Liver (tissue), 9 donors: Measurements from ENCODE around the gene KCNMA1. TPM values are rescaled to one million over a fixed set of nuclear protein-coding genes. Genes with fewer than 3 reads are reported as not detected.
A peak's percentile ranks its signal among the peaks of the same experiment; 100 is the strongest.

Experiments
- DNase-seq: peaks from one replicate; pipeline ENCODE4 v3.0.0-alpha.2; 2017; ENCODE audit warnings: low spot score
- H3K27ac ChIP-seq, 2 donors: one replicate each; pipeline ENCODE4 v1.7.0; 2013; ENCODE audit warnings: inconsistent platforms in 2 of 2, low read length in 2 of 2, control low read depth in 1 of 2, low read depth in 1 of 2, mild to moderate bottlenecking in 1 of 2
- H3K27me3 ChIP-seq, 4 donors: one replicate each; pipeline versions ENCODE4 v1.6.1 to v1.7.0; 2013; ENCODE audit warnings: low read length in 3 of 4, inconsistent platforms in 1 of 4, mild to moderate bottlenecking in 1 of 4, moderate library complexity in 1 of 4; ENCODE audit not compliant: control insufficient read depth in 4 of 4, insufficient read depth in 4 of 4
- H3K36me3 ChIP-seq, 4 donors: one replicate each; pipeline versions ENCODE4 v1.6.1 to v1.7.0; 2013; ENCODE audit warnings: low read length in 3 of 4, mild to moderate bottlenecking in 3 of 4, low read depth in 1 of 4, moderate library complexity in 1 of 4; ENCODE audit not compliant: control insufficient read depth in 4 of 4, insufficient read depth in 3 of 4
- H3K4me1 ChIP-seq, 4 donors: one replicate each; pipeline versions ENCODE4 v1.6.1 to v1.7.0; 2013; ENCODE audit warnings: low read length in 3 of 4, mild to moderate bottlenecking in 3 of 4, moderate library complexity in 1 of 4; ENCODE audit not compliant: control insufficient read depth in 4 of 4, insufficient read depth in 4 of 4
- H3K4me3 ChIP-seq, 3 donors: one replicate each; pipeline versions ENCODE4 v1.6.1 to v1.7.0; 2013; ENCODE audit warnings: low read length in 3 of 3, control low read depth in 1 of 3, low read depth in 1 of 3, mild to moderate bottlenecking in 1 of 3
- H3K9ac ChIP-seq, 2 donors: one replicate each; pipeline ENCODE4 v1.7.0; 2013; ENCODE audit warnings: low read length in 2 of 2, mild to moderate bottlenecking in 2 of 2, moderate library complexity in 2 of 2, control low read depth in 1 of 2, low read depth in 1 of 2
- H3K9me3 ChIP-seq, 4 donors: one replicate each; pipeline versions ENCODE4 v1.6.1 to v1.7.0; 2013; ENCODE audit warnings: low read length in 3 of 4; ENCODE audit not compliant: control insufficient read depth in 4 of 4
- EGR1 ChIP-seq, 2 donors: IDR thresholded peaks; 2 replicates each; pipeline ENCODE4 v1.6.1; 2016 to 2018; ENCODE audit warnings: antibody characterized with exemption in 2 of 2, low read depth in 2 of 2
- FOXA2 ChIP-seq: IDR thresholded peaks from 2 replicates; pipeline ENCODE4 v1.6.1; 2016; ENCODE audit warnings: antibody characterized with exemption
- HNF4G ChIP-seq: IDR thresholded peaks from 2 replicates; pipeline ENCODE4 v1.6.1; 2016; ENCODE audit warnings: antibody characterized with exemption
- JUND ChIP-seq, 2 donors: IDR thresholded peaks; 2 replicates each; pipeline ENCODE4 v1.6.1; 2016; ENCODE audit warnings: antibody characterized with exemption in 2 of 2
- NR2F2 ChIP-seq: IDR thresholded peaks from 2 replicates; pipeline ENCODE4 v1.6.1; 2016; ENCODE audit warnings: antibody characterized with exemption
- RAD21 ChIP-seq, 2 donors: IDR thresholded peaks; 2 replicates each; pipeline ENCODE4 v1.6.1; 2016; ENCODE audit warnings: antibody characterized with exemption in 2 of 2, mild to moderate bottlenecking in 2 of 2
- SP1 ChIP-seq: IDR thresholded peaks from 2 replicates; pipeline ENCODE4 v1.6.1; 2018; ENCODE audit warnings: antibody characterized with exemption, mild to moderate bottlenecking
- TAF1 ChIP-seq: conservative IDR thresholded peaks from 2 replicates; pipeline ENCODE4 v1.6.1; 2016; ENCODE audit warnings: antibody characterized with exemption, mild to moderate bottlenecking
- WGBS: extraction: QIAGEN DNeasy Blood & Tissue Kit; methylation state at CpG from one replicate; pipeline ENCODE4 v1.1.7; 2013; 5-methylcytosine and 5-hydroxymethylcytosine counted together
- polyA plus RNA-seq, 2 donors: library from polyadenylated mRNA; stranded (reverse) in 1 of 2; unstranded in 1 of 2; fragments of 200-250 nt in 1 of 2; fragments of >200 nt in 1 of 2; fragmentation: Nextera tagmentation in 1 of 2; extraction: Ambion mirVana in 1 of 2; gene quantifications; one replicate each; pipeline versions ENCODE4 v1.2.1 to v1.2.3, GENCODE V29; 2013 to 2015
- total RNA-seq, 2 donors: library from RNA; depleted of rRNA; stranded (reverse); fragments of >200 nt; gene quantifications; one replicate each; pipeline ENCODE4 v1.2.3, GENCODE V29; 2014
- TF ChIP-seq, protein P1 (sequence below): IDR thresholded peaks from 2 replicates; pipeline ENCODE4 v1.6.1; 2016; ENCODE audit warnings: antibody characterized with exemption
- TF ChIP-seq, protein P2 (sequence below): IDR thresholded peaks from 2 replicates; pipeline ENCODE4 v1.6.1; 2016; ENCODE audit warnings: antibody characterized with exemption, mild to moderate bottlenecking
- TF ChIP-seq, protein P3 (sequence below): fragments of 150-350 bp; IDR thresholded peaks from 2 replicates; pipeline ENCODE4 v1.5.1; 2017; ENCODE audit warnings: improper control_type of control experiment, low read depth, low read length; ENCODE audit not compliant: missing input control
- TF ChIP-seq, protein P4 (sequence below): IDR thresholded peaks from 2 replicates; pipeline ENCODE4 v1.6.1; 2016; ENCODE audit warnings: antibody characterized with exemption
- donor health status: healthy.
- donor health status: healthy.
- donor health status: healthy.
- donor health status: healthy.
- donor health status: healthy.

The KCNMA1 gene
- total and polyA plus RNA-seq, 4 donors: 2.5 to 9.7 (median 4.7) TPM

DNA sequence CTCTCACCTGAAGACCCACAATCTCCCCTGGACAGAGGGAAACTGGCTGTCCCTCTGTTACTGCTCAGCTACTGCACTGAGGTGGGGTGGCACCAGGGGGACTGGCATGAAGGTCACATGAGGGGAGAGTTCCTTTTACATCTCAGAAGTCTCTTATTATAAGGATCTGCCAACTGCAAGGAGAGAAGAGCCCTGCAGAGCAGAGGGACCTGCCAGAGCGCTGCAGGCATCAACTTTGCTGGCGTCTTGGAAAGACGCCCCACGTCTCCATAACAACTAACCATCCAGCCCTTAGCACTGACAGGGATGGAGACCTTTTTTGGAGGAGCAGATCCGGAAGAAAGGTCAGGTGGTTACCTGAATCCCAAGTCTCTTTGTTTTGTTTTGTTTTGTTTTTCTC lies 218.6 kb downstream of the KCNMA1 start:
- Histone ChIP-seq H3K4me1 (no peaks in the 10 kb centered on the region), H3K27me3 (no peaks in the 10 kb centered on the region), H3K4me3 (no peak overlapping the region), H3K36me3 (no peaks in the 10 kb centered on the region), H3K9ac (no peak overlapping the region), H3K27ac (no peak overlapping the region), H3K9me3 (no peaks in the 10 kb centered on the region)
- no peak for DNase-seq
- 94% methylated on average over 5 of the region's 5 CpGs for WGBS
- no peak for TF ChIP-seq FOXA2
- TF ChIP-seq TAF1: no peak
- no peak for TF ChIP-seq JUND (IDR thresholded peaks at IDR 0.05)
- TF ChIP-seq, protein P1, sequence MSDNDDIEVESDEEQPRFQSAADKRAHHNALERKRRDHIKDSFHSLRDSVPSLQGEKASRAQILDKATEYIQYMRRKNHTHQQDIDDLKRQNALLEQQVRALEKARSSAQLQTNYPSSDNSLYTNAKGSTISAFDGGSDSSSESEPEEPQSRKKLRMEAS: no peak

DNA sequence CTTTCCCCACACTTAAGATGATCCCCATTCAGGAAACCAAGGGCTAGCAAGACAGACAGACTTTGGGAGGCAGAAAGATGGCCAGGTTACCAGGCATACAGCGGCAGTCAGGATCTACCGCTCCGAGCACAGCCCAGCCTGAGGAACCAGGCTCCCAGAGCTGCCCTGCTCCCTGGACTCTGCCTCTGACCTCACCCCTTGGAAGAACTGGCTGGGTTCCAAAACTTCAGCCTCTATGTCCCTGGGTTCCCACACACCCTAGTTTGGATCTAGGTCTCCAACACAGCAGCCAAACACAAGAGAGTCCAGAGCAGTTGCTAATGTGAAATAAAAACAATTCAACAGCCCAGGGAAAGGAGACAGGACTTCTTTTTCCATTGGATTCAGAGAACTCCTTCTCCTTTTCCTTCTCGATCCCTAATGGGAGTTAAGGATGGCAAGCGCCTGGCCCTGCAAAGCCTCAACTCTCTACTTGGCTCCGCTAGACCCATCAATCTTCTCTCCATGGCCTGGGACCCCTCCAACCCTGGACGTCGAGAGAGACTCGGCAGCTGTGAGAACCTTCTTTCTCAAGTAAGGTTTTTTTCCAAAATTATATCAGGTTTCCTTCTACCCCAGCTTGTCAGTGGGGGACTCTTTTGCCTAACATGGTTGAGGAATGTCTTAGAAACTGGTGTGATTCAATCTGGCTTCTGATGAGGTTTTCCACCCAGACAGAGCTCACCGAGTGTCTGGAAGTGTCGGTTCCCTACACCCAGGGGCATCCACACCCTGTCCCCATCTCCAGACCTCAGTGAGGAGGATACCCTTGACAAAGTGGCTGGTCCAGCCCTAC lies 219.6 kb downstream of the KCNMA1 start:
- no peak for DNase-seq
- no peak overlapping the region for H3K9ac ChIP-seq
- TF ChIP-seq, protein P2, sequence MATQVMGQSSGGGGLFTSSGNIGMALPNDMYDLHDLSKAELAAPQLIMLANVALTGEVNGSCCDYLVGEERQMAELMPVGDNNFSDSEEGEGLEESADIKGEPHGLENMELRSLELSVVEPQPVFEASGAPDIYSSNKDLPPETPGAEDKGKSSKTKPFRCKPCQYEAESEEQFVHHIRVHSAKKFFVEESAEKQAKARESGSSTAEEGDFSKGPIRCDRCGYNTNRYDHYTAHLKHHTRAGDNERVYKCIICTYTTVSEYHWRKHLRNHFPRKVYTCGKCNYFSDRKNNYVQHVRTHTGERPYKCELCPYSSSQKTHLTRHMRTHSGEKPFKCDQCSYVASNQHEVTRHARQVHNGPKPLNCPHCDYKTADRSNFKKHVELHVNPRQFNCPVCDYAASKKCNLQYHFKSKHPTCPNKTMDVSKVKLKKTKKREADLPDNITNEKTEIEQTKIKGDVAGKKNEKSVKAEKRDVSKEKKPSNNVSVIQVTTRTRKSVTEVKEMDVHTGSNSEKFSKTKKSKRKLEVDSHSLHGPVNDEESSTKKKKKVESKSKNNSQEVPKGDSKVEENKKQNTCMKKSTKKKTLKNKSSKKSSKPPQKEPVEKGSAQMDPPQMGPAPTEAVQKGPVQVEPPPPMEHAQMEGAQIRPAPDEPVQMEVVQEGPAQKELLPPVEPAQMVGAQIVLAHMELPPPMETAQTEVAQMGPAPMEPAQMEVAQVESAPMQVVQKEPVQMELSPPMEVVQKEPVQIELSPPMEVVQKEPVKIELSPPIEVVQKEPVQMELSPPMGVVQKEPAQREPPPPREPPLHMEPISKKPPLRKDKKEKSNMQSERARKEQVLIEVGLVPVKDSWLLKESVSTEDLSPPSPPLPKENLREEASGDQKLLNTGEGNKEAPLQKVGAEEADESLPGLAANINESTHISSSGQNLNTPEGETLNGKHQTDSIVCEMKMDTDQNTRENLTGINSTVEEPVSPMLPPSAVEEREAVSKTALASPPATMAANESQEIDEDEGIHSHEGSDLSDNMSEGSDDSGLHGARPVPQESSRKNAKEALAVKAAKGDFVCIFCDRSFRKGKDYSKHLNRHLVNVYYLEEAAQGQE: no peak
- TF ChIP-seq NR2F2: peak; percentile 31
- TF ChIP-seq, protein P3, sequence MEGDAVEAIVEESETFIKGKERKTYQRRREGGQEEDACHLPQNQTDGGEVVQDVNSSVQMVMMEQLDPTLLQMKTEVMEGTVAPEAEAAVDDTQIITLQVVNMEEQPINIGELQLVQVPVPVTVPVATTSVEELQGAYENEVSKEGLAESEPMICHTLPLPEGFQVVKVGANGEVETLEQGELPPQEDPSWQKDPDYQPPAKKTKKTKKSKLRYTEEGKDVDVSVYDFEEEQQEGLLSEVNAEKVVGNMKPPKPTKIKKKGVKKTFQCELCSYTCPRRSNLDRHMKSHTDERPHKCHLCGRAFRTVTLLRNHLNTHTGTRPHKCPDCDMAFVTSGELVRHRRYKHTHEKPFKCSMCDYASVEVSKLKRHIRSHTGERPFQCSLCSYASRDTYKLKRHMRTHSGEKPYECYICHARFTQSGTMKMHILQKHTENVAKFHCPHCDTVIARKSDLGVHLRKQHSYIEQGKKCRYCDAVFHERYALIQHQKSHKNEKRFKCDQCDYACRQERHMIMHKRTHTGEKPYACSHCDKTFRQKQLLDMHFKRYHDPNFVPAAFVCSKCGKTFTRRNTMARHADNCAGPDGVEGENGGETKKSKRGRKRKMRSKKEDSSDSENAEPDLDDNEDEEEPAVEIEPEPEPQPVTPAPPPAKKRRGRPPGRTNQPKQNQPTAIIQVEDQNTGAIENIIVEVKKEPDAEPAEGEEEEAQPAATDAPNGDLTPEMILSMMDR: no peak
- TF ChIP-seq HNF4G: no peak
- no peak for TF ChIP-seq EGR1 (IDR thresholded peaks at IDR 0.05; ENCODE audit: low read depth in 2 of 2)
- 90% methylated on average over 11 of the region's 11 CpGs for whole genome bisulfite sequencing
- no peak overlapping the region for H3K4me3 ChIP-seq
- no peaks in the 10 kb centered on the region for H3K27me3 ChIP-seq
- no peaks in the 10 kb centered on the region for H3K36me3 ChIP-seq
- H3K27ac ChIP-seq: no peak overlapping the region
- H3K4me1 ChIP-seq: no peaks in the 10 kb centered on the region
- H3K9me3 ChIP-seq: no peaks in the 10 kb centered on the region

DNA sequence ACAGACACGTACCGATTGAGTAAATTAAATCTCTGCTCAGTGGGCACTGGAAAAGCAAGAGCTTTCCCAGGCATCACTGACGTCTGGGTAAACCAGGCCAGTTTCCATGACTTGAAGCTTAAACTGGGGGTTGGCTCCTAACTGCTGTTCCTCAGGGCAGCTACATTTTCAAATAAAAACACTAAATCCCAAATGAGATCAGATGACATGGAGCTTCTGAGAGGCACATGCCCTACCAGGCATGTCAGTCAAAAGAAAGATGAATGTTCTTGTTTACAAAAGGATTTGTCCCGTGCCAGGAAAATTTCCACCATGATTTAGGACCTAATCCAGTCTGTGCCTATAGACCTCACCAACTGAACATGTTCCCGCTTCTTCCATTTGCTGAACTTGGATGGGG lies 220.2 kb downstream of the KCNMA1 start:
- Histone ChIP-seq H3K27ac (no peak overlapping the region), H3K4me1 (no peaks in the 10 kb centered on the region)
- WGBS: 83% methylated on average over 5 of the region's 5 CpGs

More for the DNA sequence above, 220.2 kb downstream of the KCNMA1 start:
- TF ChIP-seq, protein P4, sequence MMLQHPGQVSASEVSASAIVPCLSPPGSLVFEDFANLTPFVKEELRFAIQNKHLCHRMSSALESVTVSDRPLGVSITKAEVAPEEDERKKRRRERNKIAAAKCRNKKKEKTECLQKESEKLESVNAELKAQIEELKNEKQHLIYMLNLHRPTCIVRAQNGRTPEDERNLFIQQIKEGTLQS: no peak
- TF ChIP-seq, protein P3: no peak
- TF ChIP-seq, protein P1: no peak
- TF ChIP-seq RAD21 (IDR thresholded peaks at IDR 0.05) (no peak), SP1 (no peak)
- no peak overlapping the region for H3K9ac ChIP-seq
- no peak for DNase-seq
- H3K36me3 ChIP-seq: no peaks in the 10 kb centered on the region
- H3K27me3 ChIP-seq: no peaks in the 10 kb centered on the region
- H3K9me3 ChIP-seq: no peaks in the 10 kb centered on the region
- H3K4me3 ChIP-seq: no peak overlapping the region
